OCI-LY3 (cell line): ENCODE measurements around the gene FMOD.

Source experiments
- H2AFZ ChIP-seq: fragments of 200-600, 300-600 bp; shearing (Covaris generic); 2 replicates; pipeline ENCODE4 v1.6.0; 2014; ENCODE audit warnings: antibody characterized with exemption, low read depth, low read length
- H3K27ac ChIP-seq: fragments of 200-600, 300-600 bp; sonication (generic); 2 replicates; pipeline ENCODE4 v1.5.1; 2014; ENCODE audit warnings: mild to moderate bottlenecking, low read length, moderate library complexity, mixed read lengths
- H3K27me3 ChIP-seq: fragments of 200-600, 300-600 bp; sonication (generic); 2 replicates; pipeline ENCODE4 v1.6.1; 2014; ENCODE audit warnings: low read depth, low read length, mixed read lengths
- H3K36me3 ChIP-seq: fragments of 200-600, 300-600 bp; sonication (generic); replicated peaks from 2 replicates; pipeline ENCODE3; 2014; ENCODE audit warnings: low read depth, low read length, mixed read lengths
- H3K4me1 ChIP-seq: fragments of 300-600, 200-600 bp; sonication (generic); 2 replicates; pipeline ENCODE4 v1.6.1; 2014; ENCODE audit warnings: low read length, mixed read lengths
- H3K4me2 ChIP-seq: fragments of 200-600, 300-600 bp; sonication (generic); 2 replicates; pipeline ENCODE4 v1.6.1; 2014; ENCODE audit warnings: low read length, mixed read lengths
- H3K4me3 ChIP-seq: fragments of 300-600, 200-600 bp; sonication (generic); 2 replicates; pipeline ENCODE4 v1.5.1; 2014; ENCODE audit warnings: antibody characterized with exemption, mild to moderate bottlenecking, low read length, moderate library complexity
- H3K79me2 ChIP-seq: fragments of 300-600, 200-600 bp; shearing (Covaris generic); 2 replicates; pipeline ENCODE4 v1.6.1; 2014; ENCODE audit warnings: mild to moderate bottlenecking, low read length, mixed read lengths
- H3K9ac ChIP-seq: fragments of 300-600, 200-600 bp; shearing (Covaris generic); 2 replicates; pipeline ENCODE4 v1.6.0; 2014; ENCODE audit warnings: mild to moderate bottlenecking, low read length, moderate library complexity
- H3K9me3 ChIP-seq: fragments of 200-600, 300-600 bp; shearing (Covaris generic); 2 replicates; pipeline ENCODE4 v1.6.1; 2014; ENCODE audit warnings: low read length, mixed read lengths; ENCODE audit not compliant: insufficient read depth
- H4K20me1 ChIP-seq: fragments of 200-600, 300-600 bp; sonication (generic); 2 replicates; pipeline ENCODE4 v1.6.1; 2016; ENCODE audit warnings: low read length, mixed read lengths; ENCODE audit not compliant: insufficient read depth
- CTCF ChIP-seq: fragments of 200-600, 300-600 bp; sonication (generic); IDR thresholded peaks from 2 replicates; pipeline ENCODE4 v1.5.1; 2014; ENCODE audit warnings: antibody characterized with exemption, low read length, low read depth
- EZH2phosphoT487 ChIP-seq: fragments of 200-600 bp; shearing (Covaris generic); IDR thresholded peaks from 2 replicates; pipeline ENCODE4 v1.6.1; 2018; ENCODE audit warnings: antibody characterized with exemption, mixed run types, low read depth

Gene FMOD

GRCh38 chr1:203366476-203366875, 15.6 kb upstream of the FMOD start:
- no peaks in the 10 kb centered on the region for H3K36me3 ChIP-seq
- no peak overlapping the region for H3K27ac ChIP-seq
- H3K9me3 ChIP-seq, result no peaks in the 10 kb centered on the region
- H2AFZ ChIP-seq, result no peak overlapping the region
- no peak overlapping the region for H3K9ac ChIP-seq
- TF ChIP-seq CTCF, result no peak
- no peak for TF ChIP-seq EZH2phosphoT487
- H4K20me1 ChIP-seq, result no peaks in the 10 kb centered on the region
- no peaks in the 10 kb centered on the region for H3K79me2 ChIP-seq
- H3K4me2 ChIP-seq, result no peak overlapping the region
- H3K4me1 ChIP-seq, result peaks cover 26% of the 10 kb centered on the region
- H3K27me3 ChIP-seq, result 0 out of 2 replicates have a peak, but pooled peaks cover 4% of the 10 kb centered on the region
- no peak overlapping the region for H3K4me3 ChIP-seq

- Histone ChIP-seq H3K4me1 (peaks cover 30% of the 10 kb centered on the region), H3K9me3 (no peaks in the 10 kb centered on the region), H3K79me2 (no peaks in the 10 kb centered on the region), H3K36me3 (no peaks in the 10 kb centered on the region), H3K9ac (no peak overlapping the region), H2AFZ (no peak overlapping the region), H3K4me3 (no peak overlapping the region), H4K20me1 (no peaks in the 10 kb centered on the region), H3K27me3 (0 out of 2 replicates have a peak, but pooled peaks cover 4% of the 10 kb centered on the region), H3K27ac (no peak overlapping the region), H3K4me2 (no peak overlapping the region)
- no peak for TF ChIP-seq CTCF
- TF ChIP-seq EZH2phosphoT487, result no peak
Observed at GRCh38 chr1:203364806-203365205, 13.9 kb upstream of the FMOD start.

GRCh38 chr1:203364094-203364801, 13.3 kb upstream of the FMOD start:
- no peaks in the 10 kb centered on the region for H3K36me3 ChIP-seq
- H3K4me2 ChIP-seq, result no peak overlapping the region
- 0 out of 2 replicates have a peak, but pooled peaks cover 4% of the 10 kb centered on the region for H3K27me3 ChIP-seq
- H3K9me3 ChIP-seq, result no peaks in the 10 kb centered on the region
- no peak overlapping the region for H3K9ac ChIP-seq
- H3K4me1 ChIP-seq, result peaks cover 26% of the 10 kb centered on the region
- TF ChIP-seq CTCF (no peak), EZH2phosphoT487 (no peak)
- no peak overlapping the region for H3K4me3 ChIP-seq
- H2AFZ ChIP-seq, result no peak overlapping the region
- H3K79me2 ChIP-seq, result no peaks in the 10 kb centered on the region
- no peak overlapping the region for H3K27ac ChIP-seq
- no peaks in the 10 kb centered on the region for H4K20me1 ChIP-seq

GRCh38 chr1:203362720-203363025, 11.8 kb upstream of the FMOD start:
- Histone ChIP-seq H4K20me1 (no peaks in the 10 kb centered on the region), H3K4me1 (peaks cover 25% of the 10 kb centered on the region), H3K9me3 (no peaks in the 10 kb centered on the region), H3K4me3 (no peak overlapping the region), H3K4me2 (peak overlapping the region; percentile 70; the same call in 1 of the 2 replicates), H3K79me2 (no peaks in the 10 kb centered on the region), H3K27me3 (0 out of 2 replicates have a peak, but pooled peaks cover 4% of the 10 kb centered on the region), H2AFZ (no peak overlapping the region), H3K27ac (no peak overlapping the region), H3K36me3 (no peaks in the 10 kb centered on the region), H3K9ac (no peak overlapping the region)
- TF ChIP-seq CTCF (no peak), EZH2phosphoT487 (no peak)
